ENCODE results near the gene HS1BP3. TPM values are rescaled to one million over a fixed set of nuclear protein-coding genes. Genes with fewer than 3 reads are reported as not detected.
A peak's percentile ranks its signal among the peaks of the same experiment; 100 is the strongest.

HS1BP3 gene
- total and polyA plus RNA-seq, 2 of the 13 experiments (the other 11 are each of a cell fraction or from before 2014, with no cell fraction given) = 15.2 to 22.0 TPM

- TF ChIP-seq, protein P1, sequence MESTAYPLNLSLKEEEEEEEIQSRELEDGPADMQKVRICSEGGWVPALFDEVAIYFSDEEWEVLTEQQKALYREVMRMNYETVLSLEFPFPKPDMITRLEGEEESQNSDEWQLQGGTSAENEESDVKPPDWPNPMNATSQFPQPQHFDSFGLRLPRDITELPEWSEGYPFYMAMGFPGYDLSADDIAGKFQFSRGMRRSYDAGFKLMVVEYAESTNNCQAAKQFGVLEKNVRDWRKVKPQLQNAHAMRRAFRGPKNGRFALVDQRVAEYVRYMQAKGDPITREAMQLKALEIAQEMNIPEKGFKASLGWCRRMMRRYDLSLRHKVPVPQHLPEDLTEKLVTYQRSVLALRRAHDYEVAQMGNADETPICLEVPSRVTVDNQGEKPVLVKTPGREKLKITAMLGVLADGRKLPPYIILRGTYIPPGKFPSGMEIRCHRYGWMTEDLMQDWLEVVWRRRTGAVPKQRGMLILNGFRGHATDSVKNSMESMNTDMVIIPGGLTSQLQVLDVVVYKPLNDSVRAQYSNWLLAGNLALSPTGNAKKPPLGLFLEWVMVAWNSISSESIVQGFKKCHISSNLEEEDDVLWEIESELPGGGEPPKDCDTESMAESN (CRISPR knock-in tag; conservative IDR thresholded peaks at IDR 0.05) = peak; percentile 62; the same call in 1 of the 2 replicates
- peak; percentile 83; the same call in 1 of the 2 replicates for TF ChIP-seq ZNF782 (CRISPR knock-in tag; IDR thresholded peaks at IDR 0.05; ENCODE audit: borderline replicate concordance)
- no peak for TF ChIP-seq FOXP1 (IDR thresholded peaks at IDR 0.05)
- TF ChIP-seq FOXP1 (CRISPR knock-in tag; IDR thresholded peaks at IDR 0.05) = no peak
- TF ChIP-seq MEIS2 (CRISPR knock-in tag; IDR thresholded peaks at IDR 0.05) = no peak
- no peak for TF ChIP-seq SMARCC2 (IDR thresholded peaks at IDR 0.05)
- TF ChIP-seq AHR (CRISPR knock-in tag; IDR thresholded peaks at IDR 0.05) = 0 out of 2 replicates have a peak, but pooled peaks have one; percentile 68
- peak; percentile 67; the same call in 1 of the 2 replicates for TF ChIP-seq SP4 (CRISPR knock-in tag; IDR thresholded peaks at IDR 0.05)
- no peak for TF ChIP-seq TCF7L2 (IDR thresholded peaks at IDR 0.05; ENCODE audit: low read depth, low read length)
- TF ChIP-seq ZNF891 (CRISPR knock-in tag; IDR thresholded peaks at IDR 0.05) = peak; percentile 87
- TF ChIP-seq, protein P2, sequence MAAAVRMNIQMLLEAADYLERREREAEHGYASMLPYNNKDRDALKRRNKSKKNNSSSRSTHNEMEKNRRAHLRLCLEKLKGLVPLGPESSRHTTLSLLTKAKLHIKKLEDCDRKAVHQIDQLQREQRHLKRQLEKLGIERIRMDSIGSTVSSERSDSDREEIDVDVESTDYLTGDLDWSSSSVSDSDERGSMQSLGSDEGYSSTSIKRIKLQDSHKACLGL (CRISPR knock-in tag; IDR thresholded peaks at IDR 0.05) = 0 out of 2 replicates have a peak, but pooled peaks have one; percentile 27
- TF ChIP-seq ZNF703 (CRISPR knock-in tag; IDR thresholded peaks at IDR 0.05; ENCODE audit: borderline replicate concordance) = peak; percentile 24; the same call in 1 of the 2 replicates
- peak; percentile 70 for TF ChIP-seq GATAD1 (CRISPR knock-in tag; IDR thresholded peaks at IDR 0.05)
- peak; percentile 53; the same call in 1 of the 2 replicates for TF ChIP-seq ZBTB44 (CRISPR knock-in tag; IDR thresholded peaks at IDR 0.05)
- TF ChIP-seq CENPBD1 (CRISPR knock-in tag; IDR thresholded peaks at IDR 0.05; ENCODE audit: borderline replicate concordance, low read depth) = no peak
- no peak for TF ChIP-seq MZF1 (CRISPR knock-in tag; IDR thresholded peaks at IDR 0.05; ENCODE audit: borderline replicate concordance)
- TF ChIP-seq ETV5 (CRISPR knock-in tag; IDR thresholded peaks at IDR 0.05; ENCODE audit: borderline replicate concordance) = peak; percentile 61; the same call in 1 of the 2 replicates
- TF ChIP-seq ZNF18 (CRISPR knock-in tag; IDR thresholded peaks at IDR 0.05; ENCODE audit: insufficient replicate concordance) = no peak
- no peak for TF ChIP-seq ZNF773 (CRISPR knock-in tag; IDR thresholded peaks at IDR 0.05; ENCODE audit: borderline replicate concordance)
- no peak for TF ChIP-seq ZFP90 (CRISPR knock-in tag; IDR thresholded peaks at IDR 0.05; ENCODE audit: borderline replicate concordance)
- TF ChIP-seq DNMT3B (CRISPR knock-in tag; conservative IDR thresholded peaks at IDR 0.05) = 0 out of 2 replicates have a peak, but pooled peaks have one; percentile 32
- no peak; the same call in 1 of the 2 replicates for TF ChIP-seq NR2F2 (IDR thresholded peaks at IDR 0.05; ENCODE audit: borderline replicate concordance, low read depth)
- no peak for TF ChIP-seq ZNF766 (CRISPR knock-in tag; IDR thresholded peaks at IDR 0.05; ENCODE audit: borderline replicate concordance)
- TF ChIP-seq ZNF747 (CRISPR knock-in tag; IDR thresholded peaks at IDR 0.05; ENCODE audit: borderline replicate concordance) = no peak; the same call in 1 of the 2 replicates
Observed at GRCh38 chr2:20635675-20636584, 15.0 kb downstream of the HS1BP3 start (continued).

Measured in HepG2 (cell line).